GM18507 (cell line): ENCODE measurements around the gene SLC24A5.

Source experiments
- DNase-seq: peaks from one replicate; pipeline ENCODE4 v3.0.0; 2011; ENCODE audit warnings: low read depth; ENCODE audit not compliant: insufficient read length; ENCODE audit errors: extremely low spot score
- FAIRE-seq: peaks from 2 replicates; lab custom pipeline; 2011; peaks lifted over from hg19 to GRCh38; lab: Jason Lieb, UNC

The SLC24A5 gene

GRCh38 chr15:48177766-48178647 is 57.2 kb downstream of the SLC24A5 start, which contains the start of gene MYEF2:
Gene MYEF2, minus strand, starts transcription at chr15:48178295. Its CDS starts 58 bp downstream, at chr15:48178237.
- DNase-seq (peak; percentile 62), FAIRE-seq (peak; percentile 50)

- FAIRE-seq = peak; percentile 33
- DNase-seq = no peak
Observed at GRCh38 chr15:48178648-48178931, 57.8 kb downstream of the SLC24A5 start.

GRCh38 chr15:48182749-48183148 is 62.0 kb downstream of the SLC24A5 start:
- FAIRE-seq = no peak

GRCh38 chr15:48185529-48185928 is 64.7 kb downstream of the SLC24A5 start:
- FAIRE-seq (no peak), DNase-seq (no peak)

More at GRCh38 chr15:48182749-48183148, 62.0 kb downstream of the SLC24A5 start:
- no peak for DNase-seq

GRCh38 chr15:48186271-48186670 is 65.5 kb downstream of the SLC24A5 start:
- no peak for DNase-seq
- FAIRE-seq = no peak

GRCh38 chr15:48190932-48191573 is 70.3 kb downstream of the SLC24A5 start:
- FAIRE-seq = no peak
- DNase-seq = no peak

- FAIRE-seq (no peak), DNase-seq (no peak)
Observed at GRCh38 chr15:48191574-48192225, 70.9 kb downstream of the SLC24A5 start, which contains the start of gene CTXN2. Gene CTXN2, plus strand, starts transcription at chr15:48191665. Its CDS starts 9,636 bp downstream, at chr15:48201301.
